ENCODE measurements around the gene PCNX2. TPM values are rescaled to one million over a fixed set of nuclear protein-coding genes. Genes with fewer than 3 reads are reported as not detected.

Gene PCNX2
- total and polyA plus RNA-seq, 2 donors (not counting 1 experiment from before 2014, with no cell fraction given) = 17.6 to 34.7 TPM

DNA sequence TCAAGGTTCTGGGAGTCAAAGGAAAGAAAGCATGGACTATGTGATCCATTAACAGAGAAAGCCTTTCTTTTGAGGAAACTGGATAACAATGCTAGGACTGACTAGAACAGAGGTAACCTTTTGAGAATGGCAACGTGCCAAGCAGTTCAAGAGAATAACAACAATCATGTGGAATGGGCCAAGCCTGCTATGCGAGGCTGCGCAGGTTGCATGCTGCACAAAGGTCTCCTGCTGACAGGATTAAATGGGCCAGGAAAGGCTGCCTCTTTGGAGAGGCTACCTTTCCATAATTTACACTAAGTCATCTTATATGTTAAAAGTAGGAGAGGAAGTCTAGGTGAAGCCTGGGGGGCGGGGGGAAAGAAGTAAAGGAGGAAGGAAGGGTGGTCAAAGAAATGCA is 5.8 kb downstream of the PCNX2 start:
- Histone ChIP-seq H3K4me2 (replicated peaks; ENCODE audit: low read depth, low read length, poor library complexity, severe bottlenecking) (no peak overlapping the region), H3K36me3 (replicated peaks in 1 of 2; ENCODE audit: control extremely low read depth in 1 of 2, control insufficient read depth in 1 of 2, extremely low read depth in 1 of 2, insufficient read depth in 2 of 2, low read length in 1 of 2) (no peaks in the 10 kb centered on the region), H4K20me1 (ENCODE audit: control insufficient read depth, insufficient read depth, low read length, poor library complexity, severe bottlenecking) (no peaks in the 10 kb centered on the region), H3K4me1 (ENCODE audit: control insufficient read depth in 2 of 2, insufficient read depth in 2 of 2, low read length in 2 of 2) (peaks cover under 1% of the 10 kb centered on the region in 2 donors), H3K27ac (ENCODE audit: low read length in 2 of 2) (no peak overlapping the region), H2AFZ (ENCODE audit: insufficient read depth, low read depth, low read length, poor library complexity, severe bottlenecking) (no peak overlapping the region), H3K9me3 (ENCODE audit: control extremely low read depth in 1 of 3, control insufficient read depth in 2 of 3, insufficient read depth in 1 of 3, low read length in 2 of 3) (no peaks in the 10 kb centered on the region), H3K9ac (ENCODE audit: low read length) (no peak overlapping the region), H3K79me2 (ENCODE audit: control insufficient read depth, insufficient read depth, low read length) (no peaks in the 10 kb centered on the region), H3K4me3 (ENCODE audit: control extremely low read depth in 1 of 5, extremely low read depth in 1 of 5, insufficient read depth in 1 of 5, low read depth in 2 of 5, low read length in 4 of 5) (no peak overlapping the region), H3K27me3 (replicated peaks in 1 of 4; ENCODE audit: control extremely low read depth in 1 of 4, control insufficient read depth in 3 of 4, insufficient read depth in 4 of 4, low read length in 3 of 4) (no peaks in the 10 kb centered on the region)
- no peak for DNase-seq
- Mint-ChIP-seq H3K9me3 (ENCODE audit: insufficient read depth) (no peaks in the 10 kb centered on the region), H3K4me1 (peaks cover 5% of the 10 kb centered on the region), H3K27ac (no peak overlapping the region), H3K27me3 (no peaks in the 10 kb centered on the region), H3K4me3 (no peak overlapping the region)
- WGBS (ENCODE audit: insufficient coverage) = 91% methylated on average over 3 of the region's 4 CpGs
- ChIA-PET POLR2A (no interaction called here), CTCF (interaction anchor here (1.8 kb wide), 1 partner anchor 14 kb away, joined by 5 read pairs; no protein-coding TSS in a partner anchor)
- intact Hi-C loops (cut with micrococcal nuclease) = no loop called here
- TF ChIP-seq EZH2 (IDR thresholded peaks at IDR 0.05; ENCODE audit: borderline replicate concordance, insufficient read depth, low read depth, low read length, poor library complexity, severe bottlenecking) = no peak
- TF ChIP-seq, protein P1, sequence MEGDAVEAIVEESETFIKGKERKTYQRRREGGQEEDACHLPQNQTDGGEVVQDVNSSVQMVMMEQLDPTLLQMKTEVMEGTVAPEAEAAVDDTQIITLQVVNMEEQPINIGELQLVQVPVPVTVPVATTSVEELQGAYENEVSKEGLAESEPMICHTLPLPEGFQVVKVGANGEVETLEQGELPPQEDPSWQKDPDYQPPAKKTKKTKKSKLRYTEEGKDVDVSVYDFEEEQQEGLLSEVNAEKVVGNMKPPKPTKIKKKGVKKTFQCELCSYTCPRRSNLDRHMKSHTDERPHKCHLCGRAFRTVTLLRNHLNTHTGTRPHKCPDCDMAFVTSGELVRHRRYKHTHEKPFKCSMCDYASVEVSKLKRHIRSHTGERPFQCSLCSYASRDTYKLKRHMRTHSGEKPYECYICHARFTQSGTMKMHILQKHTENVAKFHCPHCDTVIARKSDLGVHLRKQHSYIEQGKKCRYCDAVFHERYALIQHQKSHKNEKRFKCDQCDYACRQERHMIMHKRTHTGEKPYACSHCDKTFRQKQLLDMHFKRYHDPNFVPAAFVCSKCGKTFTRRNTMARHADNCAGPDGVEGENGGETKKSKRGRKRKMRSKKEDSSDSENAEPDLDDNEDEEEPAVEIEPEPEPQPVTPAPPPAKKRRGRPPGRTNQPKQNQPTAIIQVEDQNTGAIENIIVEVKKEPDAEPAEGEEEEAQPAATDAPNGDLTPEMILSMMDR (IDR thresholded peaks at IDR 0.05) = no peak
- no peak for ATAC-seq (ENCODE audit: low read depth)

DNA sequence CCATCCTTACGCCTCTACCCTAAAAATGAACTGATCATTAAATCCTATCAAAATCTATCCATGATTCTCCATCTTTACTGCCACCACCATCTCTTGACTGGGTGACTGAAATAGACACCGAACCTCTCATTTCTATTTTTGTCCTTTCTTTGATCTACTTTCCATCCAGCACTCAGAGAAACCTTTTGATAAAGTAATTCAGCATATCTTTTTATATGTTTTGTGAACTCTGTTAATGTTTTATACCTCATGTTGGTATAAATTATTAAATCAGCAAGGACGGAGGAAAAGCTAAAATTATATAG is 13.0 kb downstream of the PCNX2 start:
- Histone ChIP-seq H2AFZ (ENCODE audit: insufficient read depth, low read depth, low read length, poor library complexity, severe bottlenecking) (no peak overlapping the region), H3K27ac (ENCODE audit: low read length in 2 of 2) (no peak overlapping the region), H3K4me3 (ENCODE audit: control extremely low read depth in 1 of 5, extremely low read depth in 1 of 5, insufficient read depth in 1 of 5, low read depth in 2 of 5, low read length in 4 of 5) (no peak overlapping the region), H3K36me3 (replicated peaks in 1 of 2; ENCODE audit: control extremely low read depth in 1 of 2, control insufficient read depth in 1 of 2, extremely low read depth in 1 of 2, insufficient read depth in 2 of 2, low read length in 1 of 2) (no peaks in the 10 kb centered on the region), H3K79me2 (ENCODE audit: control insufficient read depth, insufficient read depth, low read length) (no peaks in the 10 kb centered on the region), H3K4me2 (replicated peaks; ENCODE audit: low read depth, low read length, poor library complexity, severe bottlenecking) (no peak overlapping the region), H3K4me1 (ENCODE audit: control insufficient read depth in 2 of 2, insufficient read depth in 2 of 2, low read length in 2 of 2) (peaks cover 7 to 11% of the 10 kb centered on the region in 2 donors), H3K27me3 (replicated peaks in 1 of 4; ENCODE audit: control extremely low read depth in 1 of 4, control insufficient read depth in 3 of 4, insufficient read depth in 4 of 4, low read length in 3 of 4) (no peaks in the 10 kb centered on the region), H3K9me3 (ENCODE audit: control extremely low read depth in 1 of 3, control insufficient read depth in 2 of 3, insufficient read depth in 1 of 3, low read length in 2 of 3) (no peaks in the 10 kb centered on the region), H4K20me1 (ENCODE audit: control insufficient read depth, insufficient read depth, low read length, poor library complexity, severe bottlenecking) (no peaks in the 10 kb centered on the region), H3K9ac (ENCODE audit: low read length) (no peak overlapping the region)
- TF ChIP-seq, protein P1 (IDR thresholded peaks at IDR 0.05) = no peak
- TF ChIP-seq EZH2 (IDR thresholded peaks at IDR 0.05; ENCODE audit: borderline replicate concordance, insufficient read depth, low read depth, low read length, poor library complexity, severe bottlenecking) = no peak
- ChIA-PET CTCF (no interaction called here), POLR2A (no interaction called here)
- intact Hi-C loops (cut with micrococcal nuclease) = no loop called here
- Mint-ChIP-seq H3K4me1 (peaks cover 14% of the 10 kb centered on the region), H3K9me3 (ENCODE audit: insufficient read depth) (no peaks in the 10 kb centered on the region), H3K27ac (peak overlapping the region; percentile 23), H3K27me3 (no peaks in the 10 kb centered on the region), H3K4me3 (peak overlapping the region; percentile 4)
- 100% methylated on average over 1 of the region's 3 CpGs for WGBS (ENCODE audit: insufficient coverage)
- ATAC-seq (ENCODE audit: low read depth) (no peak), DNase-seq (no peak)

Data from B cell (primary cell).